Astrocyte (in vitro differentiated cells and primary cell): ENCODE measurements around the gene TNFRSF18.

Experiments used
- CTCF ChIP-seq: IDR thresholded peaks from 2 replicates; pipeline ENCODE4 v1.5.1; 2011; ENCODE audit warnings: low read depth, mild to moderate bottlenecking, inconsistent platforms, low read length, moderate library complexity; ENCODE audit not compliant: insufficient read depth
- EZH2 ChIP-seq: IDR thresholded peaks from 2 replicates; pipeline ENCODE4 v1.6.1; 2012; ENCODE audit warnings: mild to moderate bottlenecking, low read length, inconsistent platforms; ENCODE audit not compliant: insufficient read depth

GRCh38 chr1:1243266-1243660, 36.9 kb upstream of the TNFRSF18 start:
- TF ChIP-seq CTCF (no peak), EZH2 (no peak)
